GM12878 (cell line): Measurements from ENCODE around the gene SLCO2A1. TPM values are rescaled to one million over a fixed set of nuclear protein-coding genes. Genes with fewer than 3 reads are reported as not detected.

Source experiments
- ATAC-seq: fragments of 200-7000 bp; cut with Tn5 transposase; 3 replicates; pipeline ENCODE4 v1.9.1; 2020; ENCODE audit warnings: mild to moderate bottlenecking, moderate library complexity
- BruUV-seq: library from RNA; stranded (reverse); fragments of 400-500 nt; replicated peaks from 2 replicates; lab custom pipeline; 2021; lab: Mats Ljungman, UMichigan
- CTCF ChIA-PET: fragments of 300-600 bp; sonication (Branson Sonifier 250); formaldehyde crosslinking; extraction: SDS; loops from one replicate; lab custom pipeline; 2021; ENCODE audit warnings: inconsistent platforms; lab: Yijun Ruan, JAX
- POLR2A ChIA-PET: fragments of 350-600 bp; formaldehyde crosslinking; extraction: SDS; loops from one replicate; lab custom pipeline; 2021; ENCODE audit warnings: inconsistent platforms; lab: Charles Lee
- RAD21 ChIA-PET: fragments of 300-600 bp; sonication (Branson Sonifier 250); formaldehyde crosslinking; loops from one replicate; lab custom pipeline; 2023; ENCODE audit warnings: antibody characterized with exemption; ENCODE audit not compliant: unreplicated experiment; lab: Charles Lee
- SMC1A ChIA-PET: fragments of 300-600 bp; sonication (Branson Sonifier 250); formaldehyde crosslinking; loops from one replicate; lab custom pipeline; 2023; ENCODE audit not compliant: unreplicated experiment, uncharacterized antibody; lab: Charles Lee
- DNase-seq: peaks from one replicate; pipeline ENCODE4 v3.0.0-alpha.2; 2011; ENCODE audit warnings: low read depth, low spot score
- FAIRE-seq: peaks from 3 replicates; lab custom pipeline; 2011; peaks lifted over from hg19 to GRCh38; lab: Jason Lieb, UNC
- H2AFZ ChIP-seq: 2 replicates; pipeline ENCODE4 v1.6.0; 2011; ENCODE audit warnings: low read depth, low read length, control low read depth; ENCODE audit not compliant: control insufficient read depth
- H3K27ac ChIP-seq: 2 replicates; pipeline ENCODE4 v1.5.1; 2011; ENCODE audit warnings: control low read depth; ENCODE audit not compliant: control insufficient read depth, insufficient read depth
- H3K27me3 ChIP-seq, 2 experiments: replicated peaks in 1 of 2; 2 replicates each; pipeline versions ENCODE4 v1.6.0 to v1.6.1; 2011; ENCODE audit warnings: low read length in 1 of 2; ENCODE audit not compliant: control insufficient read depth in 2 of 2, insufficient read depth in 2 of 2
- H3K36me3 ChIP-seq, 2 experiments: 2 replicates each; pipeline ENCODE4 v1.5.1; 2011; ENCODE audit warnings: low read length in 1 of 2; ENCODE audit not compliant: control insufficient read depth in 2 of 2, insufficient read depth in 2 of 2
- H3K4me1 ChIP-seq: 2 replicates; pipeline ENCODE4 v1.6.1; 2011; ENCODE audit warnings: mild to moderate bottlenecking, low read length, moderate library complexity, mixed read lengths; ENCODE audit not compliant: control insufficient read depth, insufficient read depth
- H3K4me2 ChIP-seq: 2 replicates; pipeline ENCODE4 v1.6.0; 2011; ENCODE audit warnings: control low read depth; ENCODE audit not compliant: control insufficient read depth, insufficient read depth
- H3K4me3 ChIP-seq: fragments of 200-600 bp; sonication (generic); 2 replicates; pipeline ENCODE4 v1.5.1; 2016
- H3K79me2 ChIP-seq: 2 replicates; pipeline ENCODE4 v1.6.0; 2011; ENCODE audit warnings: low read length; ENCODE audit not compliant: control insufficient read depth, insufficient read depth
- H3K9ac ChIP-seq: 2 replicates; pipeline ENCODE4 v1.8.0; 2011; ENCODE audit warnings: low read length, control low read depth, mixed read lengths; ENCODE audit not compliant: control insufficient read depth, insufficient read depth
- H3K9me3 ChIP-seq: replicated peaks from 3 replicates; pipeline ENCODE4 v1.5.1; 2011; ENCODE audit warnings: mild to moderate bottlenecking, low read length; ENCODE audit not compliant: control insufficient read depth, insufficient read depth
- H4K20me1 ChIP-seq: 2 replicates; pipeline ENCODE4 v1.6.0; 2011; ENCODE audit not compliant: control insufficient read depth, insufficient read depth
- BHLHE40 ChIP-seq, 2 experiments: fragments of 450-650 bp in 1 of 2; IDR thresholded peaks; 2 replicates each; pipeline ENCODE4 v1.6.1; 2011 to 2017; ENCODE audit warnings: low read depth in 2 of 2, borderline replicate concordance in 1 of 2, improper control_type of control experiment in 1 of 2, low read length in 1 of 2, mild to moderate bottlenecking in 1 of 2
- CHD2 ChIP-seq: IDR thresholded peaks from 2 replicates; pipeline ENCODE4 v1.6.1; 2011; ENCODE audit warnings: low read depth, low read length, improper control_type of control experiment, borderline replicate concordance
- CUX1 ChIP-seq: IDR thresholded peaks from 2 replicates; pipeline ENCODE4 v1.6.1; 2012; ENCODE audit warnings: improper control_type of control experiment, low read depth, low read length; ENCODE audit not compliant: insufficient replicate concordance
- GABPA ChIP-seq: IDR thresholded peaks from 2 replicates; pipeline ENCODE4 v1.6.1; 2014; ENCODE audit warnings: antibody characterized with exemption, low read depth, mild to moderate bottlenecking, inconsistent platforms
- HDAC6 ChIP-seq: fragments of 200-600 bp; sonication (generic); IDR thresholded peaks from one replicate; pipeline ENCODE4 v1.8.0; 2017; ENCODE audit warnings: antibody characterized with exemption; ENCODE audit not compliant: unreplicated experiment
- NBN ChIP-seq: fragments of 450-650 bp; IDR thresholded peaks from 2 replicates; pipeline ENCODE4 v1.6.1; 2016
- RELA ChIP-seq: fragments of 450-650 bp; IDR thresholded peaks from 2 replicates; pipeline ENCODE4 v1.8.0; 2014; ENCODE audit warnings: borderline replicate concordance; ENCODE audit not compliant: partially characterized antibody
- RFX5 ChIP-seq: IDR thresholded peaks from 2 replicates; pipeline ENCODE4 v1.6.1; 2011; ENCODE audit warnings: low read depth, low read length, improper control_type of control experiment
- SUZ12 ChIP-seq: fragments of 200-600 bp; sonication (generic); IDR thresholded peaks from one replicate; pipeline ENCODE4 v1.6.1; 2018; ENCODE audit warnings: antibody characterized with exemption, mild to moderate bottlenecking; ENCODE audit not compliant: unreplicated experiment
- TAF1 ChIP-seq: IDR thresholded peaks from 2 replicates; pipeline ENCODE4 v1.6.1; 2011; ENCODE audit warnings: mild to moderate bottlenecking, low read depth, low read length, borderline replicate concordance
- TBL1XR1 ChIP-seq: IDR thresholded peaks from 2 replicates; pipeline ENCODE4 v1.6.1; 2012; ENCODE audit warnings: low read depth, low read length, improper control_type of control experiment
- ZBED1 ChIP-seq: IDR thresholded peaks from 2 replicates; pipeline ENCODE4 v1.6.1; 2016; ENCODE audit warnings: borderline replicate concordance
- WGBS: methylation state at CpG from one replicate; pipeline ENCODE4 v1.1.6; 2016; ENCODE audit warnings: low lambda C conversion rate; ENCODE audit not compliant: insufficient replicate concordance, insufficient coverage; ENCODE audit errors: missing lambda C conversion rate; 5-methylcytosine and 5-hydroxymethylcytosine counted together
- in situ Hi-C: fragments of 300-500 bp; cut with MboI; formaldehyde crosslinking; loops from 9 replicates; pipeline ENCODE4 v1.14.3; 2018; ENCODE audit warnings: mixed read lengths
- intact Hi-C: fragments of 100-400 bp; cut with micrococcal nuclease; formaldehyde crosslinking; loops from one replicate; pipeline ENCODE4 v1.14.2; 2022; ENCODE audit not compliant: unreplicated experiment
- polyA plus RNA-seq, 11 experiments: library from polyadenylated mRNA; depleted of rRNA in 4 of 11; unstranded in 6 of 11; stranded (reverse) in 5 of 11; fragments of >200 nt; fragmentation: Nextera tagmentation in 4 of 11; fragmentation: Illumina TruSeq in 1 of 11; extraction: Ambion mirVana in 4 of 11; extraction: Trizol in 1 of 11; gene quantifications; 1 replicate in 1 of 11; 2 replicates in 10 of 11; pipeline versions ENCODE4 v1.2.1 to v1.2.3, GENCODE V29; 2011 to 2016; ENCODE audit warnings: inconsistent platforms in 2 of 11, missing spikeins in 2 of 11, low read depth in 1 of 11
- total RNA-seq, 4 experiments: library from RNA; depleted of rRNA in 3 of 4; stranded (reverse); fragments of >200 nt in 3 of 4; fragmentation: Illumina TruSeq in 1 of 4; extraction: Trizol in 1 of 4; gene quantifications; 2 replicates each; pipeline versions ENCODE4 v1.2.1 to v1.2.3, GENCODE V29; 2013 to 2021
- TF ChIP-seq, protein P1 (sequence below): fragments of 450-650 bp; IDR thresholded peaks from 2 replicates; pipeline ENCODE4 v1.6.1; 2017; ENCODE audit warnings: low read depth, mild to moderate bottlenecking, moderate library complexity

The SLCO2A1 gene
- total and polyA plus RNA-seq, 10 of the 15 experiments (the other 5 are each of a cell fraction or from before 2014, with no cell fraction given) = 0.05 TPM; not detected in 9

GRCh38 chr3:134068429-134068828 lies 38.7 kb upstream of the SLCO2A1 start (continued):
- TF ChIP-seq CUX1 = no peak
- TF ChIP-seq RELA = no peak
- TF ChIP-seq GABPA = no peak
- TF ChIP-seq SUZ12 = no peak
- no peak for TF ChIP-seq NBN

DNA sequence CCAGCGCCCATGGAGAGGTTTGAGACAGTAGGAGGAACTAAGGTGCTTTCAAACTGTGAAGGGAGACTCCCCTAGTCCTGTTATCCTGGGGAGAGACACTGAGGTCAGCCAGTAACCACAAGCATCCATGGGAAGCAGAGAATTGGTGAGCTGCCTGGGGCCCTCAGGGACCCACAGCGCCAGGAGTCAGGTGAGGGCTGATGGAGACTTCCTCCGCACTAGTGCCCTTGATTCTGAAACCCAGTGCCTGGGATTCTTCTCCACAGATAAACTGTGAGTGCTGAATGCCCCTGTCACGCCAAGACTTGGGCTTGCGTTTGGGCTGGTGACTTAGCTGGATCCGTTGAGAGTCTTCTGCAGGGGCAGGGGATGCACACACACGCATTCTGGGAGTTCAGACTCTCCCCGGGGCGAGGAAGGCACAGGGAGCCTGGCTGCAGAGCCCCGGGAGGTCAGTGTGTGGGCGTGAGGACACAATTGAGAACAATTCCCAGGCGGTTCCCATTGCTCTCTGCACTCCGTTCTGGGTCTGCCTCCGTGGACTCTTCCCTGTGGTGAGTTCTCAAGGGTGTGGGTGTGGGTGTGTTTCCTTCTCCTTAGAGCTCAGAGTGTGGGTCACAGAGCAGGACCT lies 37.9 kb upstream of the SLCO2A1 start:
- intact Hi-C loops = no loop called here
- Histone ChIP-seq H4K20me1 (no peaks in the 10 kb centered on the region), H3K4me3 (no peak overlapping the region), H3K27me3 (no peaks in the 10 kb centered on the region; a peak in 1 of 4 replicates), H3K4me1 (no peaks in the 10 kb centered on the region), H3K9ac (no peak overlapping the region), H3K36me3 (no peaks in the 10 kb centered on the region), H3K27ac (no peak overlapping the region), H3K9me3 (no peaks in the 10 kb centered on the region), H3K4me2 (no peak overlapping the region), H2AFZ (no peak overlapping the region), H3K79me2 (no peaks in the 10 kb centered on the region)
- POLR2A ChIA-PET = no interaction called here
- RAD21 ChIA-PET = no interaction called here
- WGBS = 22% methylated on average over 14 of the region's 14 CpGs
- CTCF ChIA-PET = no interaction called here
- no TSS peak for BruUV-seq
- SMC1A ChIA-PET = no interaction called here
- ATAC-seq (no peak), FAIRE-seq (no peak)
- in situ Hi-C loops = no loop called here
- TF ChIP-seq RELA (no peak), RFX5 (no peak), HDAC6 (no peak), ZBED1 (no peak), CHD2 (no peak), NBN (no peak), TBL1XR1 (no peak), BHLHE40 (IDR thresholded peaks at IDR 0.05; ENCODE audit: borderline replicate concordance in 1 of 2, low read depth in 2 of 2, low read length in 1 of 2) (no peak), TAF1 (no peak)
- TF ChIP-seq, protein P1, sequence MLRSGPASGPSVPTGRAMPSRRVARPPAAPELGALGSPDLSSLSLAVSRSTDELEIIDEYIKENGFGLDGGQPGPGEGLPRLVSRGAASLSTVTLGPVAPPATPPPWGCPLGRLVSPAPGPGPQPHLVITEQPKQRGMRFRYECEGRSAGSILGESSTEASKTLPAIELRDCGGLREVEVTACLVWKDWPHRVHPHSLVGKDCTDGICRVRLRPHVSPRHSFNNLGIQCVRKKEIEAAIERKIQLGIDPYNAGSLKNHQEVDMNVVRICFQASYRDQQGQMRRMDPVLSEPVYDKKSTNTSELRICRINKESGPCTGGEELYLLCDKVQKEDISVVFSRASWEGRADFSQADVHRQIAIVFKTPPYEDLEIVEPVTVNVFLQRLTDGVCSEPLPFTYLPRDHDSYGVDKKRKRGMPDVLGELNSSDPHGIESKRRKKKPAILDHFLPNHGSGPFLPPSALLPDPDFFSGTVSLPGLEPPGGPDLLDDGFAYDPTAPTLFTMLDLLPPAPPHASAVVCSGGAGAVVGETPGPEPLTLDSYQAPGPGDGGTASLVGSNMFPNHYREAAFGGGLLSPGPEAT = no peak
- TF ChIP-seq, all 136 proteins: peak for 0
- DNase-seq = no peak
